Stimulated activated CD8-positive, alpha-beta memory T cell treated with anti-CD3 and anti-CD28 coated beads, Interleukin-12 subunit alpha, Interleukin-12 subunit beta, amount 100 ng/mL, for 24 hours (primary cell): Measurements from ENCODE around the gene DCAF15.

Experiments used
- DNase-seq: peaks from one replicate; pipeline ENCODE4 v3.0.0-alpha.2; 2020; ENCODE audit errors: extremely low read depth

The DCAF15 gene

GRCh38 chr19:13976446-13976845 lies 24.1 kb downstream of the DCAF15 start:
- DNase-seq: no peak

GRCh38 chr19:13977803-13978202 lies 25.5 kb downstream of the DCAF15 start:
- DNase-seq: no peak

- no peak for DNase-seq
Observed at GRCh38 chr19:13978351-13979243, 26.3 kb downstream of the DCAF15 start.

- DNase-seq: no peak
Observed at GRCh38 chr19:13979244-13979615, 26.9 kb downstream of the DCAF15 start.

- no peak for DNase-seq
Observed at GRCh38 chr19:13979686-13980085, 27.4 kb downstream of the DCAF15 start.

- no peak for DNase-seq
Observed at GRCh38 chr19:13980340-13980739, 28.0 kb downstream of the DCAF15 start.

GRCh38 chr19:13981021-13981420 lies 28.7 kb downstream of the DCAF15 start:
- DNase-seq: no peak

- DNase-seq: no peak
Observed at GRCh38 chr19:13981467-13981866, 29.2 kb downstream of the DCAF15 start.

- no peak for DNase-seq
Observed at GRCh38 chr19:13981988-13982501, 29.7 kb downstream of the DCAF15 start.

GRCh38 chr19:13982773-13983172 lies 30.5 kb downstream of the DCAF15 start:
- no peak for DNase-seq

- DNase-seq: no peak
Observed at GRCh38 chr19:13983213-13983889, 31.0 kb downstream of the DCAF15 start.

- DNase-seq: no peak
Observed at GRCh38 chr19:13984186-13984585, 31.9 kb downstream of the DCAF15 start.

- DNase-seq: no peak
Observed at GRCh38 chr19:13984875-13985741, 32.8 kb downstream of the DCAF15 start.

GRCh38 chr19:13985771-13986347 lies 33.5 kb downstream of the DCAF15 start:
- DNase-seq: no peak

- DNase-seq: peak; percentile 97
Observed at GRCh38 chr19:13986348-13986904, 34.1 kb downstream of the DCAF15 start.

- DNase-seq: no peak
Observed at GRCh38 chr19:13987101-13987890, 35.0 kb downstream of the DCAF15 start.

GRCh38 chr19:13989487-13989886 lies 37.2 kb downstream of the DCAF15 start:
- no peak for DNase-seq

- DNase-seq: no peak
Observed at GRCh38 chr19:13990085-13990484, 37.8 kb downstream of the DCAF15 start.

- no peak for DNase-seq
Observed at GRCh38 chr19:13992025-13992424, 39.7 kb downstream of the DCAF15 start.

GRCh38 chr19:13993590-13994300 lies 41.4 kb downstream of the DCAF15 start:
- DNase-seq: no peak
